Dendritic cell treated with granulocyte-macrophage colony-stimulating factor and Interleukin-4, amounts not matched to agents 40 ng/mL and 50 ng/mL, for 4 days (primary cell): ENCODE measurements around the gene VPS13A.
"Not testable (repeated sequence)": the region's sequence is repeated elsewhere in the genome, so short reads cannot be mapped to it uniquely, and the experiment has no call there.

Source experiments
- H3K27ac Mint-ChIP-seq: one replicate; pipeline ENCODE4 v1.8.0; 2022; ENCODE audit warnings: mild to moderate bottlenecking, mixed read lengths
- H3K27me3 Mint-ChIP-seq: one replicate; pipeline ENCODE4 v1.8.0; 2022; ENCODE audit warnings: mild to moderate bottlenecking, mixed read lengths
- H3K36me3 Mint-ChIP-seq: one replicate; pipeline ENCODE4 v1.8.0; 2022; ENCODE audit warnings: low read depth, mixed read lengths
- H3K4me1 Mint-ChIP-seq: one replicate; pipeline ENCODE4 v1.8.0; 2022; ENCODE audit warnings: low read depth, mixed read lengths
- H3K4me3 Mint-ChIP-seq: one replicate; pipeline ENCODE4 v1.8.0; 2022; ENCODE audit warnings: mild to moderate bottlenecking, moderate library complexity, mixed read lengths
- H3K9me3 Mint-ChIP-seq: one replicate; pipeline ENCODE4 v1.8.0; 2022; ENCODE audit warnings: mixed read lengths
- intact Hi-C: fragments of 100-400 bp; cut with micrococcal nuclease; formaldehyde crosslinking; loops from one replicate; pipeline ENCODE4 v1.15.0; 2022

Gene VPS13A

GRCh38 chr9:77221431-77221830, 44.1 kb downstream of the VPS13A start:
- Mint-ChIP-seq H3K27ac (no peak overlapping the region), H3K27me3 (no peaks in the 10 kb centered on the region), H3K4me1 (peaks cover 5% of the 10 kb centered on the region), H3K4me3 (no peak overlapping the region), H3K36me3 (peaks cover 6% of the 10 kb centered on the region), H3K9me3 (no peaks in the 10 kb centered on the region)
- intact Hi-C loops: no loop called here

GRCh38 chr9:77224746-77225312, 47.5 kb downstream of the VPS13A start:
- Mint-ChIP-seq H3K27ac (no peak overlapping the region), H3K4me1 (peaks cover 5% of the 10 kb centered on the region), H3K4me3 (no peak overlapping the region), H3K9me3 (no peaks in the 10 kb centered on the region), H3K27me3 (no peaks in the 10 kb centered on the region), H3K36me3 (peaks cover 14% of the 10 kb centered on the region)
- intact Hi-C loops: no loop called here

GRCh38 chr9:77236693-77237092, 59.4 kb downstream of the VPS13A start:
- no peaks in the 10 kb centered on the region for H3K4me1 Mint-ChIP-seq
- no peak overlapping the region for H3K27ac Mint-ChIP-seq
- intact Hi-C loops: no loop called here
- no peaks in the 10 kb centered on the region for H3K36me3 Mint-ChIP-seq
- no peaks in the 10 kb centered on the region for H3K9me3 Mint-ChIP-seq
- no peak overlapping the region for H3K4me3 Mint-ChIP-seq
- H3K27me3 Mint-ChIP-seq: no peaks in the 10 kb centered on the region

- Mint-ChIP-seq H3K27ac (no peak overlapping the region), H3K9me3 (no peaks in the 10 kb centered on the region), H3K36me3 (no peaks in the 10 kb centered on the region), H3K4me3 (no peak overlapping the region), H3K4me1 (no peaks in the 10 kb centered on the region), H3K27me3 (no peaks in the 10 kb centered on the region)
- intact Hi-C loops: no loop called here
These were observed 60.6 kb downstream of the VPS13A start for GRCh38 chr9:77237896-77238295.

GRCh38 chr9:77251050-77251449, 73.7 kb downstream of the VPS13A start:
- intact Hi-C loops: no loop called here
- peaks cover 5% of the 10 kb centered on the region for H3K36me3 Mint-ChIP-seq
- no peaks in the 10 kb centered on the region for H3K4me1 Mint-ChIP-seq
- H3K9me3 Mint-ChIP-seq: peaks cover 7% of the 10 kb centered on the region
- H3K4me3 Mint-ChIP-seq: no peak overlapping the region
- no peak overlapping the region for H3K27ac Mint-ChIP-seq
- H3K27me3 Mint-ChIP-seq: no peaks in the 10 kb centered on the region

- Mint-ChIP-seq H3K27me3 (no peaks in the 10 kb centered on the region), H3K4me3 (no peak overlapping the region), H3K27ac (no peak overlapping the region), H3K4me1 (no peaks in the 10 kb centered on the region), H3K9me3 (peaks cover 15% of the 10 kb centered on the region), H3K36me3 (peaks cover 15% of the 10 kb centered on the region)
- intact Hi-C loops: no loop called here
These were observed 79.9 kb downstream of the VPS13A start for GRCh38 chr9:77257275-77257674.

GRCh38 chr9:77261605-77262004, 84.3 kb downstream of the VPS13A start:
- peaks cover 17% of the 10 kb centered on the region for H3K36me3 Mint-ChIP-seq
- intact Hi-C loops: no loop called here
- no peak overlapping the region for H3K27ac Mint-ChIP-seq
- H3K9me3 Mint-ChIP-seq: peaks cover 14% of the 10 kb centered on the region
- no peak overlapping the region for H3K4me3 Mint-ChIP-seq
- no peaks in the 10 kb centered on the region for H3K27me3 Mint-ChIP-seq
- no peaks in the 10 kb centered on the region for H3K4me1 Mint-ChIP-seq

GRCh38 chr9:77267762-77268161, 90.4 kb downstream of the VPS13A start:
- H3K27me3 Mint-ChIP-seq, H3K27ac Mint-ChIP-seq, H3K4me3 Mint-ChIP-seq, H3K4me1 Mint-ChIP-seq, intact Hi-C loops: not testable (repeated sequence)
- peaks cover 11% of the 10 kb centered on the region for H3K9me3 Mint-ChIP-seq
- H3K36me3 Mint-ChIP-seq: peaks cover 13% of the 10 kb centered on the region

- Mint-ChIP-seq H3K36me3 (no peaks in the 10 kb centered on the region), H3K4me3 (no peak overlapping the region), H3K27me3 (no peaks in the 10 kb centered on the region), H3K27ac (no peak overlapping the region), H3K9me3 (peaks cover under 1% of the 10 kb centered on the region), H3K4me1 (no peaks in the 10 kb centered on the region)
- intact Hi-C loops: no loop called here
These were observed 93.8 kb downstream of the VPS13A start for GRCh38 chr9:77271023-77271690.

GRCh38 chr9:77276799-77277198, 99.5 kb downstream of the VPS13A start:
- Mint-ChIP-seq H3K4me3 (no peak overlapping the region), H3K27ac (no peak overlapping the region), H3K36me3 (no peaks in the 10 kb centered on the region), H3K4me1 (no peaks in the 10 kb centered on the region), H3K9me3 (no peaks in the 10 kb centered on the region), H3K27me3 (no peaks in the 10 kb centered on the region)
- intact Hi-C loops: no loop called here

- intact Hi-C loops: no loop called here
These were observed 100.4 kb downstream of the VPS13A start for GRCh38 chr9:77277719-77278118.

GRCh38 chr9:77283991-77284390, 106.7 kb downstream of the VPS13A start:
- no peaks in the 10 kb centered on the region for H3K4me1 Mint-ChIP-seq
- peaks cover 13% of the 10 kb centered on the region for H3K9me3 Mint-ChIP-seq
- H3K27me3 Mint-ChIP-seq: no peaks in the 10 kb centered on the region
- peaks cover 19% of the 10 kb centered on the region for H3K36me3 Mint-ChIP-seq
- intact Hi-C loops: no loop called here
- H3K27ac Mint-ChIP-seq: no peak overlapping the region
- H3K4me3 Mint-ChIP-seq: no peak overlapping the region

More at GRCh38 chr9:77277719-77278118, 100.4 kb downstream of the VPS13A start:
- Mint-ChIP-seq H3K27ac (no peak overlapping the region), H3K9me3 (no peaks in the 10 kb centered on the region), H3K4me1 (no peaks in the 10 kb centered on the region), H3K27me3 (no peaks in the 10 kb centered on the region), H3K36me3 (no peaks in the 10 kb centered on the region), H3K4me3 (no peak overlapping the region)

- intact Hi-C loops: no loop called here
- Mint-ChIP-seq H3K27ac (no peak overlapping the region), H3K36me3 (peaks cover 19% of the 10 kb centered on the region), H3K4me3 (no peak overlapping the region), H3K4me1 (no peaks in the 10 kb centered on the region), H3K27me3 (no peaks in the 10 kb centered on the region), H3K9me3 (peaks cover 14% of the 10 kb centered on the region)
These were observed 107.3 kb downstream of the VPS13A start for GRCh38 chr9:77284616-77285015.

GRCh38 chr9:77290373-77290772, 113.0 kb downstream of the VPS13A start:
- Mint-ChIP-seq H3K4me1 (no peaks in the 10 kb centered on the region), H3K27me3 (no peaks in the 10 kb centered on the region), H3K36me3 (peaks cover 19% of the 10 kb centered on the region), H3K4me3 (no peak overlapping the region), H3K27ac (no peak overlapping the region), H3K9me3 (peaks cover 14% of the 10 kb centered on the region)
- intact Hi-C loops: no loop called here

- H3K27me3 Mint-ChIP-seq: no peaks in the 10 kb centered on the region
- peaks cover 14% of the 10 kb centered on the region for H3K9me3 Mint-ChIP-seq
- intact Hi-C loops: no loop called here
- H3K4me3 Mint-ChIP-seq: no peak overlapping the region
- no peaks in the 10 kb centered on the region for H3K4me1 Mint-ChIP-seq
- peaks cover 19% of the 10 kb centered on the region for H3K36me3 Mint-ChIP-seq
- H3K27ac Mint-ChIP-seq: no peak overlapping the region
These were observed 114.4 kb downstream of the VPS13A start for GRCh38 chr9:77291714-77292113.
